HepG2 (cell line): Measurements from ENCODE around the gene NR4A2. TPM values are rescaled to one million over a fixed set of nuclear protein-coding genes. Genes with fewer than 3 reads are reported as not detected.

Source experiments
- ATAC-seq: fragments of 200-7000 bp; cut with Tn5 transposase; 3 replicates; pipeline ENCODE4 v1.9.1; 2020; ENCODE audit warnings: mild to moderate bottlenecking, moderate library complexity
- BruUV-seq: library from RNA; stranded (reverse); fragments of 400-500 nt; replicated peaks from 2 replicates; lab custom pipeline; 2021; lab: Mats Ljungman, UMichigan
- CTCF ChIA-PET: fragments of 300-600 bp; formaldehyde crosslinking; extraction: SDS; loops from one replicate; lab custom pipeline; 2021; ENCODE audit warnings: low total read pairs, inconsistent platforms, low intra/inter-chr PET ratio; lab: Yijun Ruan, JAX
- POLR2A ChIA-PET: fragments of 350-600 bp; sonication (Branson Sonifier 250); formaldehyde crosslinking; loops from one replicate; lab custom pipeline; 2020; ENCODE audit warnings: antibody characterized with exemption, inconsistent platforms; lab: Yijun Ruan, JAX
- DNase-seq: peaks from one replicate; pipeline ENCODE4 v3.0.0-alpha.2; 2015; ENCODE audit warnings: low spot score
- FAIRE-seq: peaks from 3 replicates; lab custom pipeline; 2011; peaks lifted over from hg19 to GRCh38; lab: Jason Lieb, UNC
- H2AFZ ChIP-seq: one replicate; pipeline ENCODE4 v1.6.1; 2011; ENCODE audit warnings: low read length, inconsistent platforms
- H3K27ac ChIP-seq: fragments of 300-600 bp; 3 replicates; pipeline ENCODE4 v1.8.0; 2011; ENCODE audit warnings: mixed run types, mild to moderate bottlenecking, mixed read lengths, low read length, inconsistent platforms; ENCODE audit not compliant: insufficient read depth; ENCODE audit errors: extremely low read length
- H3K27me3 ChIP-seq, 2 experiments: fragments of 200-600 bp in 1 of 2; 2 replicates in 1 of 2; 3 replicates in 1 of 2; pipeline versions ENCODE4 v1.6.0 to v1.8.0; 2011; ENCODE audit warnings: low read length in 2 of 2, mild to moderate bottlenecking in 2 of 2, moderate library complexity in 2 of 2, inconsistent platforms in 1 of 2; ENCODE audit not compliant: insufficient read depth in 2 of 2, control insufficient read depth in 1 of 2
- H3K36me3 ChIP-seq, 2 experiments: fragments of 200-600 bp in 1 of 2; replicated peaks in 1 of 2; 2 replicates in 1 of 2; 3 replicates in 1 of 2; pipeline versions ENCODE4 v1.5.1 to v1.8.0; 2011; ENCODE audit warnings: low read length in 2 of 2, inconsistent platforms in 1 of 2; ENCODE audit not compliant: insufficient read depth in 2 of 2, control insufficient read depth in 1 of 2
- H3K4me1 ChIP-seq: 2 replicates; pipeline ENCODE4 v1.5.1; 2012; ENCODE audit warnings: low read length, inconsistent platforms; ENCODE audit not compliant: insufficient read depth
- H3K4me2 ChIP-seq: 2 replicates; pipeline ENCODE4 v1.6.0; 2011; ENCODE audit warnings: low read depth, low read length, inconsistent platforms
- H3K4me3 ChIP-seq, 3 experiments: fragments of 200-600 bp in 1 of 3; sonication (generic), shearing (Covaris generic) in 1 of 3; replicated peaks in 1 of 3; 2 replicates each; pipeline ENCODE4 v1.5.1; 2011 to 2016; ENCODE audit warnings: low read length in 3 of 3, inconsistent platforms in 2 of 3, low read depth in 2 of 3, mild to moderate bottlenecking in 2 of 3, control low read depth in 1 of 3, mixed read lengths in 1 of 3; ENCODE audit not compliant: insufficient read depth in 1 of 3
- H3K79me2 ChIP-seq: one replicate; pipeline ENCODE4 v1.6.1; 2011; ENCODE audit warnings: low read length, inconsistent platforms; ENCODE audit not compliant: insufficient read depth
- H3K9ac ChIP-seq: 2 replicates; pipeline ENCODE4 v1.6.0; 2011; ENCODE audit warnings: mild to moderate bottlenecking, low read depth, low read length, inconsistent platforms; ENCODE audit not compliant: insufficient read depth
- H3K9me3 ChIP-seq: 2 replicates; pipeline ENCODE4 v1.5.1; 2012; ENCODE audit warnings: mild to moderate bottlenecking, low read length
- H4K20me1 ChIP-seq: 2 replicates; pipeline ENCODE4 v1.6.0; 2011; ENCODE audit warnings: inconsistent platforms, mild to moderate bottlenecking, low read length, moderate library complexity; ENCODE audit not compliant: insufficient read depth
- E2F1 ChIP-seq: sonication (generic); formaldehyde crosslinking; IDR thresholded peaks from 2 replicates; pipeline ENCODE4 v1.5.0; 2020; ENCODE audit warnings: missing genetic modification reagents
- IKZF4 ChIP-seq: sonication (generic); formaldehyde crosslinking; IDR thresholded peaks from 2 replicates; pipeline ENCODE4 v1.5.1; 2020; ENCODE audit warnings: borderline replicate concordance, mild to moderate bottlenecking, low read depth, missing genetic modification reagents; ENCODE audit errors: not compliant biosample characterization
- NFYC ChIP-seq: IDR thresholded peaks from 2 replicates; pipeline ENCODE4 v1.6.1; 2016; ENCODE audit warnings: missing genetic modification reagents, missing compliant biosample characterization
- RXRA ChIP-seq: sonication (generic); formaldehyde crosslinking; IDR thresholded peaks from 2 replicates; pipeline ENCODE4 v1.5.1; 2020; ENCODE audit warnings: missing genetic modification reagents
- ZBTB38 ChIP-seq: sonication (generic); formaldehyde crosslinking; IDR thresholded peaks from 2 replicates; pipeline ENCODE4 v1.5.1; 2020; ENCODE audit warnings: mild to moderate bottlenecking, missing genetic modification reagents
- ZIK1 ChIP-seq: sonication (generic); formaldehyde crosslinking; IDR thresholded peaks from 2 replicates; pipeline ENCODE4 v1.5.0; 2020; ENCODE audit warnings: mild to moderate bottlenecking, low read depth, missing genetic modification reagents, borderline replicate concordance
- ZNF382 ChIP-seq: sonication (generic); formaldehyde crosslinking; IDR thresholded peaks from 2 replicates; pipeline ENCODE4 v1.5.0; 2020; ENCODE audit warnings: missing genetic modification reagents, mild to moderate bottlenecking, borderline replicate concordance
- ZNF556 ChIP-seq: sonication (generic); formaldehyde crosslinking; IDR thresholded peaks from 2 replicates; pipeline ENCODE4 v1.4.0; 2020; ENCODE audit warnings: mild to moderate bottlenecking, missing genetic modification reagents, borderline replicate concordance
- ZNF878 ChIP-seq: sonication (generic); formaldehyde crosslinking; IDR thresholded peaks from 2 replicates; pipeline ENCODE4 v1.8.1; 2023; ENCODE audit warnings: mild to moderate bottlenecking, missing genetic modification reagents, moderate library complexity
- WGBS: methylation state at CpG from one replicate; pipeline ENCODE4 v1.1.6; 2017; ENCODE audit warnings: low lambda C conversion rate; 5-methylcytosine and 5-hydroxymethylcytosine counted together
- in situ Hi-C: cut with HindIII; loops from 2 replicates; pipeline ENCODE4 v1.10.0; 2017; ENCODE audit warnings: low pct_unique_long_range_greater_than_20kb; ENCODE audit not compliant: extremely low pct_ligation_motif_present
- intact Hi-C: fragments of 100-400 bp; cut with micrococcal nuclease; formaldehyde crosslinking; loops from one replicate; pipeline ENCODE4 v1.10.0; 2022; ENCODE audit not compliant: unreplicated experiment
- polyA plus RNA-seq, 8 experiments: library from polyadenylated mRNA; depleted of rRNA in 3 of 8; stranded (reverse) in 7 of 8; unstranded in 1 of 8; fragments of >200 nt; fragmentation: Illumina TruSeq in 4 of 8; extraction: Trizol in 4 of 8; gene quantifications; 2 replicates each; pipeline versions ENCODE4 v1.2.1 to v1.2.3, GENCODE V29; 2011 to 2016; ENCODE audit warnings: low read depth in 4 of 8, missing spikeins in 1 of 8, mixed read lengths in 1 of 8; ENCODE audit not compliant: insufficient read depth in 1 of 8
- total RNA-seq, 5 experiments: library from RNA; depleted of rRNA; stranded (reverse); fragments of >200 nt; fragmentation: Illumina TruSeq; extraction: Trizol; gene quantifications; 2 replicates each; pipeline ENCODE4 v1.2.3, GENCODE V29; 2016; ENCODE audit warnings: low read depth in 1 of 5

NR4A2 gene
- total and polyA plus RNA-seq, 2 of the 13 experiments (the other 11 are each of a cell fraction or from before 2014, with no cell fraction given): not detected

GRCh38 chr2:156338578-156338977, 6.1 kb upstream of the NR4A2 start:
- POLR2A ChIA-PET: no interaction called here
- Histone ChIP-seq H3K36me3 (no peaks in the 10 kb centered on the region), H3K27me3 (peaks cover 4 to 37% of the 10 kb centered on the region in 2 experiments), H3K9ac (no peak overlapping the region), H3K4me3 (no peak overlapping the region), H3K79me2 (no peaks in the 10 kb centered on the region), H2AFZ (no peak overlapping the region), H3K4me1 (peaks cover 24% of the 10 kb centered on the region), H3K4me2 (no peak overlapping the region), H4K20me1 (no peaks in the 10 kb centered on the region), H3K9me3 (no peaks in the 10 kb centered on the region), H3K27ac (no peak overlapping the region)
- no peak for DNase-seq
- TF ChIP-seq ZBTB38 (CRISPR knock-in tag) (no peak), E2F1 (CRISPR knock-in tag) (no peak), IKZF4 (CRISPR knock-in tag) (no peak), NFYC (CRISPR knock-in tag) (no peak), ZIK1 (CRISPR knock-in tag) (no peak), ZNF382 (no peak), ZNF878 (CRISPR knock-in tag) (no peak), RXRA (no peak), ZNF556 (CRISPR knock-in tag) (no peak)
- intact Hi-C loops: loop anchor here (10.0 kb wide), 3 partner anchors 364 to 716 kb away; no protein-coding TSS in a partner anchor
- in situ Hi-C loops: loop anchor here (5.0 to 25.0 kb wide), 2 partner anchors 249 to 849 kb away; no protein-coding TSS in a partner anchor
- no peak for ATAC-seq
- WGBS: 6% methylated on average over 2 of the region's 2 CpGs
- CTCF ChIA-PET: no interaction called here
- FAIRE-seq: no peak
- no TSS peak for BruUV-seq
